ENCODE data around the gene CARS1. TPM values are rescaled to one million over a fixed set of nuclear protein-coding genes. Genes with fewer than 3 reads are reported as not detected.

Gene CARS1
- polyA plus RNA-seq, 1 donor: 41.6 TPM

GRCh38 chr11:2999464-2999998, 57.7 kb downstream of the CARS1 start:
- no peaks in the 10 kb centered on the region for H3K27me3 ChIP-seq (ENCODE audit: control insufficient read depth, insufficient read depth, low read length)
- WGBS (ENCODE audit: insufficient coverage, low lambda C conversion rate): no CpG with 5 or more reads among the region's 10 CpGs
- H3K9me3 ChIP-seq (ENCODE audit: control insufficient read depth, low read depth, low read length): no peaks in the 10 kb centered on the region
- H3K4me1 ChIP-seq (ENCODE audit: control insufficient read depth, insufficient read depth, low read length): no peaks in the 10 kb centered on the region
- DNase-seq: no peak
- no peak overlapping the region for H3K4me3 ChIP-seq (ENCODE audit: low read length)
- no peak overlapping the region for H3K27ac ChIP-seq (ENCODE audit: low read length)
- peaks cover 48% of the 10 kb centered on the region for H3K36me3 ChIP-seq (ENCODE audit: control insufficient read depth, insufficient read depth, low read length)

DNA sequence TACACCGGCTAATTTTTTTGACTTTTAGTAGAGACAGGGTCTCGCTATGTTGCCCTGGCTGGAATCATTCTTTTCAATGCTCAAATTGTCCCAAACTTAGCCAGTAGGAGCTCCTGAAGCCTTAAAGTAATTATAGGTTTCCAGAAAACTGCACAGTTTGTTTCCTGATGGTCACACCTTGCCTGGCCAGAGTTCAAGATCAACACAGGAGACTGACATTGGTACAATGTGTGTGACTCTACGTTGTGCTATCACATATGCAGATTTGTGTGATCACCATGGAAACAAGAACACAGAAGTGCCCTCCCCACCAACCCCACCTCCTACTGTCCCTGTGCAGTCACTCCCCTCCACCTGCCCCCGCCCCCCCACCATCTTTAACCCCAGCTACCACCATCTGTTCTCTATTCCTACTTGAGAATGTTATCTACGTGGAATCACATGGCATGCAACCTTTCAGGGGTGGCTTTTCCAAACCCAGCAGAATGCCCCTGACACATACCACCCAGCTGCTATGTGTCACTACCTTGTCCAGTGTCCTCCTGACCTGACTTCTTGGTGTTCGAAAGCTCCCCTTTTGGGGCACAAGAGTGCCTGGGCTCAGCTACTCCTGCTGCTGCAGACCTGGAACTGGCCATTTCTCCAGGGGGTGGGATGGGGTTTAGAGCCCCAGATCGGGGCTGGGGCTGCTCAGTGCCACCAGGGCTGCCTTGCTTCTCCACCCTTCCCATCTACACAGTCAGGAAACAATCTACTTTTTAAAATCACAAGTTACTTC, 59.0 kb downstream of the CARS1 start:
- no CpG with 5 or more reads among the region's 7 CpGs for WGBS (ENCODE audit: insufficient coverage, low lambda C conversion rate)
- Histone ChIP-seq H3K9me3 (ENCODE audit: control insufficient read depth, low read depth, low read length) (no peaks in the 10 kb centered on the region), H3K27ac (ENCODE audit: low read length) (no peak overlapping the region), H3K4me3 (ENCODE audit: low read length) (no peak overlapping the region), H3K4me1 (ENCODE audit: control insufficient read depth, insufficient read depth, low read length) (no peaks in the 10 kb centered on the region), H3K36me3 (ENCODE audit: control insufficient read depth, insufficient read depth, low read length) (peaks cover 36% of the 10 kb centered on the region), H3K27me3 (ENCODE audit: control insufficient read depth, insufficient read depth, low read length) (no peaks in the 10 kb centered on the region)
- peak in 1 of 2 donors; percentile 11 for DNase-seq

DNA sequence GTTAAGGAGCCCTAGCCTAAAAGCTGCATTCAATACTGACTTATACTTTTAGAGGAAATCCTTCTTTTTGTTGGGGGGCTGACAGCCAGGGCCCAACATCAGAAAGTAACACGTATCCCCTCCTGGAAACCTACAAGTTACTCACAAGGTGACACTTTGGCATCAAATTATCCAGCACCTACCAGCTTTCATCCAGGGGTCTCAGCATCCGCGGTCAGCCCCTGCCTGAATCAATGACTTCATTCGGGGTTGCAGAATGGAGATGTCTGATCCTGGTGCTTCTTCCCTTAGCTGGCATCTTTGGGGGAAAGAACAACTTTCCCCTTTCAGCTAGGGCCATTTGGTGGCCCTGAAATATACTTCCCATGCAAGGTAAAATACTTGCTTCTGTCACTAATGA, 59.8 kb downstream of the CARS1 start:
- Histone ChIP-seq H3K4me3 (ENCODE audit: low read length) (no peak overlapping the region), H3K36me3 (ENCODE audit: control insufficient read depth, insufficient read depth, low read length) (peaks cover 27% of the 10 kb centered on the region), H3K27me3 (ENCODE audit: control insufficient read depth, insufficient read depth, low read length) (no peaks in the 10 kb centered on the region), H3K4me1 (ENCODE audit: control insufficient read depth, insufficient read depth, low read length) (peaks cover 5% of the 10 kb centered on the region), H3K9me3 (ENCODE audit: control insufficient read depth, low read depth, low read length) (no peaks in the 10 kb centered on the region), H3K27ac (ENCODE audit: low read length) (no peak overlapping the region)
- no peak for DNase-seq
- WGBS (ENCODE audit: insufficient coverage, low lambda C conversion rate): no CpG with 5 or more reads among the region's 4 CpGs

GRCh38 chr11:2996976-2997375, 60.2 kb downstream of the CARS1 start:
- Histone ChIP-seq H3K27me3 (ENCODE audit: control insufficient read depth, insufficient read depth, low read length) (no peaks in the 10 kb centered on the region), H3K36me3 (ENCODE audit: control insufficient read depth, insufficient read depth, low read length) (peaks cover 23% of the 10 kb centered on the region), H3K27ac (ENCODE audit: low read length) (no peak overlapping the region), H3K4me3 (ENCODE audit: low read length) (no peak overlapping the region), H3K9me3 (ENCODE audit: control insufficient read depth, low read depth, low read length) (no peaks in the 10 kb centered on the region), H3K4me1 (ENCODE audit: control insufficient read depth, insufficient read depth, low read length) (peaks cover 5% of the 10 kb centered on the region)
- no peak for DNase-seq
- WGBS (ENCODE audit: insufficient coverage, low lambda C conversion rate): 100% methylated on average over 1 of the region's 6 CpGs

- Histone ChIP-seq H3K27ac (ENCODE audit: low read length) (no peak overlapping the region), H3K4me1 (ENCODE audit: control insufficient read depth, insufficient read depth, low read length) (peaks cover 5% of the 10 kb centered on the region), H3K36me3 (ENCODE audit: control insufficient read depth, insufficient read depth, low read length) (peaks cover 14% of the 10 kb centered on the region), H3K27me3 (ENCODE audit: control insufficient read depth, insufficient read depth, low read length) (no peaks in the 10 kb centered on the region), H3K9me3 (ENCODE audit: control insufficient read depth, low read depth, low read length) (no peaks in the 10 kb centered on the region), H3K4me3 (ENCODE audit: low read length) (no peak overlapping the region)
- DNase-seq: no peak
- WGBS (ENCODE audit: insufficient coverage, low lambda C conversion rate): no CpG with 5 or more reads among the region's 14 CpGs
Measured at GRCh38 chr11:2995893-2996554, 61.2 kb downstream of the CARS1 start.

- Histone ChIP-seq H3K9me3 (ENCODE audit: control insufficient read depth, low read depth, low read length) (no peaks in the 10 kb centered on the region), H3K27me3 (ENCODE audit: control insufficient read depth, insufficient read depth, low read length) (no peaks in the 10 kb centered on the region), H3K4me1 (ENCODE audit: control insufficient read depth, insufficient read depth, low read length) (peaks cover 5% of the 10 kb centered on the region), H3K4me3 (ENCODE audit: low read length) (no peak overlapping the region), H3K36me3 (ENCODE audit: control insufficient read depth, insufficient read depth, low read length) (peaks cover 6% of the 10 kb centered on the region), H3K27ac (ENCODE audit: low read length) (no peak overlapping the region)
- DNase-seq: no peak
- WGBS (ENCODE audit: insufficient coverage, low lambda C conversion rate): no CpG with 5 or more reads among the region's 13 CpGs
Measured at GRCh38 chr11:2995031-2995561, 62.1 kb downstream of the CARS1 start.

DNA sequence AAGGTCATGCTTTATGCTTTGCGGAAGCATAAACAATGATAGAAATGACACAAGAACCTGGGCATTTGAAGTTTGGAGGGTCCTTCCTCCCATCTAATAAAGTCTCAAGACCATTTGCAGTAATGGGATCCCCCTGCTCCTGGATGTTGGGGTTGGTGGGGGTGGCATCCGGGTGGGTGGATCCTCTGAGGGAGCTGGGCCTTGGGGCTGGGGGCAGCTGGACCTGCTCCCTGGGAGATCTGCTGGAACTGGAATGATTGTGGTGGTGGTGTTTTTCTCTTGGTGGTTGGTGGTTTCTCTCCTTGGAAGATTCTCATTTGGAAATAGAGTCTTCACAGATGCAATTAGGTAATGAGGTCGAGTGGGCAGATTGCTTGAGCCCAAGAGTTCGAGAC, 62.9 kb downstream of the CARS1 start:
- H3K9me3 ChIP-seq (ENCODE audit: control insufficient read depth, low read depth, low read length): no peaks in the 10 kb centered on the region
- no CpG with 5 or more reads among the region's 4 CpGs for WGBS (ENCODE audit: insufficient coverage, low lambda C conversion rate)
- no peak for DNase-seq
- peaks cover 8% of the 10 kb centered on the region for H3K4me1 ChIP-seq (ENCODE audit: control insufficient read depth, insufficient read depth, low read length)
- peaks cover 2% of the 10 kb centered on the region for H3K36me3 ChIP-seq (ENCODE audit: control insufficient read depth, insufficient read depth, low read length)
- H3K27me3 ChIP-seq (ENCODE audit: control insufficient read depth, insufficient read depth, low read length): no peaks in the 10 kb centered on the region
- H3K27ac ChIP-seq (ENCODE audit: low read length): no peak overlapping the region
- H3K4me3 ChIP-seq (ENCODE audit: low read length): no peak overlapping the region

- Histone ChIP-seq H3K27me3 (ENCODE audit: control insufficient read depth, insufficient read depth, low read length) (no peaks in the 10 kb centered on the region), H3K4me3 (ENCODE audit: low read length) (peak overlapping the region; percentile 72), H3K9me3 (ENCODE audit: control insufficient read depth, low read depth, low read length) (no peaks in the 10 kb centered on the region), H3K27ac (ENCODE audit: low read length) (no peak overlapping the region), H3K36me3 (ENCODE audit: control insufficient read depth, insufficient read depth, low read length) (no peaks in the 10 kb centered on the region), H3K4me1 (ENCODE audit: control insufficient read depth, insufficient read depth, low read length) (peaks cover 18% of the 10 kb centered on the region)
- DNase-seq: no peak
- 66% methylated on average over 2 of the region's 7 CpGs for WGBS (ENCODE audit: insufficient coverage, low lambda C conversion rate)
Measured at GRCh38 chr11:2992997-2993325, 64.3 kb downstream of the CARS1 start.

- Histone ChIP-seq H3K36me3 (ENCODE audit: control insufficient read depth, insufficient read depth, low read length) (peaks cover 3% of the 10 kb centered on the region), H3K4me3 (ENCODE audit: low read length) (peak within 1 kb of the TSS; percentile 90), H3K27ac (ENCODE audit: low read length) (peak within 1 kb of the TSS; percentile 97), H3K4me1 (ENCODE audit: control insufficient read depth, insufficient read depth, low read length) (peaks cover 22% of the 10 kb centered on the region), H3K27me3 (ENCODE audit: control insufficient read depth, insufficient read depth, low read length) (no peaks in the 10 kb centered on the region), H3K9me3 (ENCODE audit: control insufficient read depth, low read depth, low read length) (no peaks in the 10 kb centered on the region)
- no CpG with 5 or more reads among the region's 77 CpGs for WGBS (ENCODE audit: insufficient coverage, low lambda C conversion rate)
- peak; percentile 98 for DNase-seq
Measured at GRCh38 chr11:2992234-2992996, 64.8 kb downstream of the CARS1 start, which contains the start of gene NAP1L4. Gene NAP1L4 (minus strand): TSS chr11:2992329. CDS start chr11:2979220, 13,109 bp downstream.
